DND-41 (cell line): Measurements from ENCODE around the gene MAP7D1.

ENCODE experiments used
- ATAC-seq: fragments of 200-7000 bp; cut with Tn5 transposase; 3 replicates; pipeline ENCODE4 v1.9.1; 2021; ENCODE audit warnings: low read depth; ENCODE audit not compliant: insufficient read depth
- DNase-seq: peaks from one replicate; pipeline ENCODE4 v3.0.0-alpha.2; 2020
- H2AFZ ChIP-seq: 2 replicates; pipeline ENCODE4 v1.6.0; 2012; ENCODE audit warnings: low read depth, low read length
- H3K27ac ChIP-seq: 2 replicates; pipeline ENCODE4 v1.5.1; 2012; ENCODE audit warnings: low read length, inconsistent platforms
- H3K27me3 ChIP-seq: fragments of 200-600 bp; sonication (generic); 2 replicates; pipeline ENCODE4 v1.6.0; 2012; ENCODE audit warnings: low read length, mild to moderate bottlenecking, inconsistent platforms; ENCODE audit not compliant: insufficient read depth, poor library complexity
- H3K36me3 ChIP-seq: 2 replicates; pipeline ENCODE4 v1.5.1; 2012; ENCODE audit warnings: low read length, inconsistent platforms; ENCODE audit not compliant: insufficient read depth
- H3K4me1 ChIP-seq: 2 replicates; pipeline ENCODE4 v1.5.1; 2012; ENCODE audit warnings: mild to moderate bottlenecking, low read length; ENCODE audit not compliant: insufficient read depth
- H3K4me2 ChIP-seq: 2 replicates; pipeline ENCODE4 v1.6.0; 2012; ENCODE audit warnings: mild to moderate bottlenecking, moderate library complexity, low read length, inconsistent platforms; ENCODE audit not compliant: insufficient read depth
- H3K4me3 ChIP-seq, 2 experiments: fragments of 200-600 bp in 1 of 2; shearing (Covaris generic) in 1 of 2; 2 replicates each; pipeline ENCODE4 v1.5.1; 2012 to 2016; ENCODE audit warnings: inconsistent platforms in 2 of 2, low read length in 2 of 2, mild to moderate bottlenecking in 2 of 2, low read depth in 1 of 2, moderate library complexity in 1 of 2
- H3K79me2 ChIP-seq: 2 replicates; pipeline ENCODE4 v1.6.0; 2012; ENCODE audit warnings: low read length, inconsistent platforms; ENCODE audit not compliant: insufficient read depth
- H3K9ac ChIP-seq: 2 replicates; pipeline ENCODE4 v1.6.0; 2012; ENCODE audit warnings: low read depth, mild to moderate bottlenecking, inconsistent platforms, low read length, moderate library complexity
- H3K9me3 ChIP-seq: 2 replicates; pipeline ENCODE4 v1.5.1; 2012; ENCODE audit warnings: low read length, moderate library complexity, mild to moderate bottlenecking, inconsistent platforms; ENCODE audit not compliant: insufficient read depth, severe bottlenecking
- H4K20me1 ChIP-seq: 2 replicates; pipeline ENCODE4 v1.6.0; 2012; ENCODE audit warnings: low read length; ENCODE audit not compliant: insufficient read depth
- CTCF ChIP-seq: IDR thresholded peaks from 2 replicates; pipeline ENCODE4 v1.5.1; 2012; ENCODE audit warnings: borderline replicate concordance, low read length, moderate library complexity, mild to moderate bottlenecking; ENCODE audit not compliant: poor library complexity, severe bottlenecking; ENCODE audit errors: extremely low read depth
- EZH2 ChIP-seq: IDR thresholded peaks from 3 replicates; pipeline ENCODE4 v1.6.1; 2012; ENCODE audit warnings: borderline replicate concordance, low read depth, mild to moderate bottlenecking, moderate library complexity, low read length, inconsistent platforms; ENCODE audit not compliant: severe bottlenecking

Gene MAP7D1

GRCh38 chr1:36136535-36136934, 19.4 kb upstream of the MAP7D1 start:
- ATAC-seq: no peak
- no peaks in the 10 kb centered on the region for H3K4me1 ChIP-seq
- no peak overlapping the region for H2AFZ ChIP-seq
- H3K79me2 ChIP-seq: peaks cover 14% of the 10 kb centered on the region
- no peak for TF ChIP-seq EZH2
- TF ChIP-seq CTCF: no peak
- no peaks in the 10 kb centered on the region for H3K9me3 ChIP-seq
- peaks cover 12% of the 10 kb centered on the region for H4K20me1 ChIP-seq
- H3K9ac ChIP-seq: no peak overlapping the region
- no peak for DNase-seq
- H3K4me2 ChIP-seq: no peak overlapping the region
- no peak overlapping the region for H3K4me3 ChIP-seq
- peaks cover 43% of the 10 kb centered on the region for H3K36me3 ChIP-seq
- no peak overlapping the region for H3K27ac ChIP-seq
- no peaks in the 10 kb centered on the region for H3K27me3 ChIP-seq

DNA sequence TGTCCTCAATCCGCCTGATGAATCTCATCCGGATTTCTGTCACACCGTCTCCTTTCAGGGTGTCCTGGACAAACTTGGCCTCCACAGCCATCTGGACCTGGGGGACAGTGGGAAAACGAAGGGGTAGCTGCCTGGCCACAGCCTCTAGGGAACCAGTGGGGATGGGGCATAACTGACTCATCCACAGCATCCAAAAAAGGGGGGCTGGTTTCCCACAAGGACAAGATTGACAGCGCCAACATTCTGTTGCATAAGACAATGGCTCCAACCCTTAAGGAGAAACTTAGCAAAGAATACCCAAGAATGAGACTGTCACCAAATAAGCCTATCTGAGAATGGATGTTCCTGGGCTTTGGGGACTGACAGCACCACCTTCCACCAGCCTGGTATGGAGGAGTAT, 18.7 kb upstream of the MAP7D1 start:
- Histone ChIP-seq H3K4me1 (no peaks in the 10 kb centered on the region), H3K27me3 (no peaks in the 10 kb centered on the region)
- TF ChIP-seq EZH2: no peak
- no peak for TF ChIP-seq CTCF

DNA sequence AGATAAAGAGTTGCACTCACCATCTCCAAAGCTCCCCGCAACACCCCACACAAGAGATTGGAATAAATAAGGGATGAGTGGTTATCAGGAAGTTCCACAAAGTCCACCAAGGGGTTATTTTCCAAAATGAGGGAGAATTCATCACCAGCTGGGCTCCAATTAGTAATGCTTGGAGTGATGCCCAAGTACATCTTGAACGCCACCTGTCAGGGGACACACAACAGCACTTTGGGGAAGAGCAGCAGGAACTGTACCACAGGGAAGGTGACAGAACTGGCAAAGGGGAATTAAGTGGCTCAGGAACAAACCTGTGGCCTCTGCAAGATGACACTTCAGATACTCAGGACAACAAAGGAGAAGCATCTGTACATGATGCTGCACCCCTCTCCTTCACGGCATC, 18.2 kb upstream of the MAP7D1 start:
- H3K9me3 ChIP-seq: no peaks in the 10 kb centered on the region
- no peak for TF ChIP-seq EZH2
- no peak for TF ChIP-seq CTCF
- H3K4me1 ChIP-seq: no peaks in the 10 kb centered on the region
- H3K27me3 ChIP-seq: no peaks in the 10 kb centered on the region
- no peak overlapping the region for H3K9ac ChIP-seq
- DNase-seq: no peak
- peaks cover 12% of the 10 kb centered on the region for H4K20me1 ChIP-seq
- no peak overlapping the region for H3K4me3 ChIP-seq
- H3K79me2 ChIP-seq: peaks cover 24% of the 10 kb centered on the region
- H3K27ac ChIP-seq: no peak overlapping the region
- H3K36me3 ChIP-seq: peaks cover 43% of the 10 kb centered on the region
- no peak for ATAC-seq
- H3K4me2 ChIP-seq: no peak overlapping the region
- no peak overlapping the region for H2AFZ ChIP-seq

More for the DNA sequence above, 18.7 kb upstream of the MAP7D1 start:
- Histone ChIP-seq H4K20me1 (peaks cover 12% of the 10 kb centered on the region), H2AFZ (no peak overlapping the region), H3K4me3 (no peak overlapping the region), H3K36me3 (peaks cover 43% of the 10 kb centered on the region), H3K9ac (no peak overlapping the region), H3K27ac (no peak overlapping the region), H3K9me3 (no peaks in the 10 kb centered on the region), H3K4me2 (no peak overlapping the region), H3K79me2 (peaks cover 19% of the 10 kb centered on the region)
- ATAC-seq (no peak), DNase-seq (no peak)

DNA sequence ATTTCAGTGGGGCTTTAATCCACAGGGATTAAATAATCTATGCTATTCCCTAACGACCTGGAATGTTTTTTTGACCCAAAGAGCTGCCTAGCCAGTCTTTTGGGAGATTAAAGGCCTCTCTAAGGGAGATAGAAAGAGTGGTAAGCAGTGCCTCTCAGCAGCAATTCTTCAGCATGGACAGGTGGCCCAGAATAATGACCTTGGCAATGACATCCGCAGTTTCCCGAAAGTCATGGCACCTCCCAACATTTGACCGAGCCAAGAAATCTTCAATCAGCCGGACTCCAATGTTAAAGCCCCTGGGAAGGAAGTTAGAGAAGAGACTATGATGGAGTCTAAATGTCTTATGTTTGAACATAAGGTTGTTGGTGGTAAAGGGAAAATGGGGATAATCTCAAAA, 16.4 kb upstream of the MAP7D1 start:
- Histone ChIP-seq H2AFZ (no peak overlapping the region), H4K20me1 (peaks cover 15% of the 10 kb centered on the region), H3K36me3 (peaks cover 43% of the 10 kb centered on the region), H3K4me2 (no peak overlapping the region), H3K9ac (no peak overlapping the region), H3K4me3 (no peak overlapping the region), H3K27me3 (no peaks in the 10 kb centered on the region), H3K9me3 (no peaks in the 10 kb centered on the region), H3K79me2 (peaks cover 39% of the 10 kb centered on the region), H3K4me1 (no peaks in the 10 kb centered on the region), H3K27ac (no peak overlapping the region)
- DNase-seq: no peak
- no peak for ATAC-seq
- TF ChIP-seq CTCF (no peak), EZH2 (no peak)
